ENCODE results near the gene PANX2. TPM values are rescaled to one million over a fixed set of nuclear protein-coding genes. Genes with fewer than 3 reads are reported as not detected.

Gene PANX2
- polyA plus RNA-seq, 4 donors, result 0.76 to 2.2 (median 1.5) TPM

DNA sequence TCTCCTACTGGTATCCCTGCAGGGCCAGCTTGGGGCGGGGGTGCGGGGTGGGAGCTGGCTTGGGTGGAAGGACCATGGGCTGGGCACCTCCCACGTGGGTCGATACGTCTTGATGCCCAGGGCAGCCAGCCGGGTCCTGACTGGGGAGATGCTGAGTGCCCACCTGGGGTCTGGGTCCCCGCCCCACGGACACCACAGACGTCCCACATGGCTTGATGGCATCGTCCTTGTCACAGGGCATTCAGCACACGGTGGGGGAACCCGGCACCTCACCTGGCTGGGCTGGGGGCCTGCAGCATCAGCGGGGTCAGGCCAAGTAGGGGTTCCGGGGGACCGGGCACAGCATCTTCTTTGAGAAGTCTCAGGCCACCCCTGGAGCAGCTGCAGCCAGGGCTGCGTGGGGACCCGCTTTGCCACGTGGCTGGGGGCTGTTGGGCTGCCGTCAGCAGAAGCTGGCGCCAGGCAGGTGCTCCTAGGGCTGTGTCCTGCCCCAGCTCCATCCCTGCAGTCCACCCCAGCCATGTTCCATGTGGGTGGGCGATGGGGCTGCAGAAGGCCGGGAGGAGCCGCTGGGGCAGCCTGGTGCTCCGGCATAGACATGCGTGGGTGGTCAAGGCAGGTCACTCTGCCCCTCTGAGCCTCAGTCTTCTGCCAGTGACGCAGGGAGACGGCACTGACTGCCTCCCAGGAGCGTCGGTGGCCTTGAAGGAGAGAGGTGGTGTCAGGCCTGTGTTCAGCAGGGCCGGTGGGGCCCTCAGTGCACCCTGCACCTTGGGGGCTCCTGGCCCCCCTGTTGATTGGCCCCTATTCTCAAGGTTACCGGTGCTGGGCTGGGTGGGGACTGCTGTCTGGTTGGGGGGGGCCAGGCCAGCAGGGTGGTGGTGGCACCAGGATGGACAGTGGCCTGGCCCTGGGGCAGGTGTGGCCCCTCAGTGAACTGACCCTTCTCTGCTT, 38.7 kb downstream of the PANX2 start:
- DNase-seq (ENCODE audit: low read depth in 4 of 4, low spot score in 3 of 4), result no peak

DNA sequence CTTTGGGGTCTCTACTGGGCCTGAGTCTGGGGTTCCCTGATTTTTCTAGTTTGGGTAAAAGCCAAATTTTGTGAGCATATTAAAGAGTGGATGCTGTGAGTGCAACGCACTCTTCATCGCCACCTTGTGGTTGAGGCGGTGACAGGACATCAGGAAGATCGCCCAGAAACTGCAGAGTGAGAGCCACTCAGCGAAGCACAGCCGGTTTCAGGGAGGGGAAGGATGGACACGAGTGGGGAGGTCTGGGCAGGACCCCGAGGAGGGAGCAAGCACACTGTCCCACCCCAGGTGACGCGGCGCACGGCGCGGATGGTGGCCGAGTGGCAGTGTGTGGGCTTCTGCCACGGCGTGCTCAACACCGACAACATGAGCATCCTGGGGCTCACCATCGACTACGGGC, 39.4 kb downstream of the PANX2 start:
- DNase-seq (ENCODE audit: low read depth in 4 of 4, low spot score in 3 of 4), result no peak

DNA sequence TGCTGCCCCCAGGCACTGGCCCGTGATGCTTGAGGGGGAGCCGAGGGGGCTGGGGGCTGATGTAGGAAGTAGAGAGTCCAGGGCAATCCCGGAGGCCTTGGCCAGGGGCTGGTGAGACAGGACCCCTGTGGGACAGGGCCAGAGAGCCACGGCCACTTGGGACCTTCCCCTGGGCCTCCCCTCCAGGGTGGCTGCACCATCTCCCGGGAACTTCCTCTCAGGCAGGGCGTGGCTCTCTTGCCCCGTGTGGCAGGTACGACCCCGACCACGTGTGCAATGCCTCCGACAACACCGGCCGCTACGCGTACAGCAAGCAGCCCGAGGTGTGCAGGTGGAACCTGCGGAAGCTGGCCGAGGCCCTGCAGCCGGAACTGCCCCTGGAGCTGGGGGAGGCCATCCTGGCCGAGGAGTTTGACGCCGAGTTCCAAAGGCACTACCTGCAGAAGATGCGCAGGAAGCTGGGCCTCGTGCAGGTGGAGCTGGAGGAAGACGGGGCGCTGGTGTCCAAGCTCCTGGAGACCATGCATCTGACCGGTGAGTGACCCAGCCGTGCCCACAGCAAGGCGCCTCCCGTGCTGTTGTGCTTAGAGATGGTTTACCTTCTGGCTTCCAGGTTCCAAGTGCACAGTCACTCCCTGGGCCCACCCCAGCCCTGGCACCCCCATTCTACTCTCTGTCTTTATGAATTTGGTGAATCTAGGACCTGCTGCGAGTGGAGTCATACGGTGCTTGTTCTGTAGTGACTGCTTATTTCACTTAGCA, 40.0 kb downstream of the PANX2 start:
- DNase-seq (ENCODE audit: low read depth in 4 of 4, low spot score in 3 of 4), result no peak

DNA sequence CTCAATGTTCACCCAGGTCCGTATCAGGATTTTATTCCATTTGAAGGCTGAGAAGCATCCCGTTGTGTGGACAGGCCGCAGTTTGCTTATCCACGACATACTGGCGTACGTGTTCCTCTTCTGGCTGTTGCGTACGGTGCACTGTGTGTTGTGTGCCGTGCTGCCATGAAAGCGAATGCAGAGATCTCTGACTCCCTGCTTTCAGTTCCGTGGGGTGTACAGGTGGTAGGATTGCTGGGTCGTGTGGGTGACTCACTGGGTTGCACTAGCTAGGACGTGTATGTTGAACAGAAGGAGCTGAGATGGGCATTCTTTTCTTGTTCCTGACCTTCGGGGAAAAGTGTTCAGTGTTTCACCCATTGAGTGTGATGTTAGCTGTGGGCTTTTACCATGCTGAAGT, 40.6 kb downstream of the PANX2 start:
- DNase-seq (ENCODE audit: low read depth in 4 of 4, low spot score in 3 of 4), result no peak

DNA sequence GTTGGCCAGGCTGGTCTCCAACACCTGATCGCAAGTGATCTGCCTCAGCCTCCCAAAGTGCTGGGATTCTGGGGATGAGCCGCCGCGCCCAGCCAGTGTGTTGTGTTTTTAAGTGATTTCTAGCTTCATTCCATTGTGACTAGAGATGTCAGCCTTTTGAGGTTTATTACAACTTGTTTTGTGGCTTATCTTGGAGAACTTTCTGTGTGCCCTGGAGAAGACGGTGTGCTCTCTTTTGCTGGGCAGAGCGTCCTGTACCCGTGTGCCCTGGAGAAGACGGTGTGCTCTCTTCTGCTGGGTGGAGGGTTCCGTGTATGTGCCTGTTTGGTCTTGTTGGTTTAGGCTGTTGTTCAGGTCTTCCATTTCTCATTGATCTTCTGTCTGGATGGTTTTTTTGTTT, 42.7 kb downstream of the PANX2 start:
- no peak for DNase-seq (ENCODE audit: low read depth in 4 of 4, low spot score in 3 of 4)

DNA sequence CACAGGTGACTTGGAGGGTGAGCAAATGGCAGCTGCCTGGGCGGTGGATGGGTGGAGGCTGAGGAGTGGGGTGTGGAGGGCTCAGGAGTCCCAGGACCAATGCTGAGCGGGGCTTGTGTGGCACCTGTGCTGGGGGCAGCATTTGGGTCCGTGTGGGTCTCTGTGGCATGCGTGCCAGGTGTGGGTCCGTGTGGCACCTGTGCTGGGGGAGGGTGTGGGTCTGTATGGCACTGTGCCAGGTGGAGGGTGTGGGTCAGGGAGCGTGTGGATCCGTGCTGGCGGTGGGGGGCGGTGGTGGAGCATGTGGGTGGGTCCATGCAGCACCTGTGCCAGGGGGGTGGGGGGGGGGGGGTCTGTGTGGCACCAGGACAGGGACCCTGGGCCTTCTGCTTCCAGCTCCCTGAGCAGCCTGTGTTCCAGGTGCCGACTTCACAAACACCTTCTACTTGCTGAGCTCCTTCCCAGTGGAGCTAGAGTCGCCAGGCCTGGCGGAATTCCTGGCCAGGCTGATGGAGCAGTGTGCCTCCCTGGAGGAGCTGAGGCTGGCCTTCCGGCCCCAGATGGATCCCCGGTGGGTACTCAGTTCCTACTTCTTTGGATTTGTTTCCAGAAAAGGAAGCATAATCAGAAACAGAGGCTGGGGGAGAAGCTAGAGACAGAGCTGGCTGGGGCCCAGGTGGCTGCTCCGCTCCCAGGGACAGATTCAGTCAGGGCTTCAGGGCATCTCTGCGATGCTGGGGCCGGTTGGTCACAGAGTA, 44.9 kb downstream of the PANX2 start:
- DNase-seq (ENCODE audit: low read depth in 4 of 4, low spot score in 3 of 4), result no peak

DNA sequence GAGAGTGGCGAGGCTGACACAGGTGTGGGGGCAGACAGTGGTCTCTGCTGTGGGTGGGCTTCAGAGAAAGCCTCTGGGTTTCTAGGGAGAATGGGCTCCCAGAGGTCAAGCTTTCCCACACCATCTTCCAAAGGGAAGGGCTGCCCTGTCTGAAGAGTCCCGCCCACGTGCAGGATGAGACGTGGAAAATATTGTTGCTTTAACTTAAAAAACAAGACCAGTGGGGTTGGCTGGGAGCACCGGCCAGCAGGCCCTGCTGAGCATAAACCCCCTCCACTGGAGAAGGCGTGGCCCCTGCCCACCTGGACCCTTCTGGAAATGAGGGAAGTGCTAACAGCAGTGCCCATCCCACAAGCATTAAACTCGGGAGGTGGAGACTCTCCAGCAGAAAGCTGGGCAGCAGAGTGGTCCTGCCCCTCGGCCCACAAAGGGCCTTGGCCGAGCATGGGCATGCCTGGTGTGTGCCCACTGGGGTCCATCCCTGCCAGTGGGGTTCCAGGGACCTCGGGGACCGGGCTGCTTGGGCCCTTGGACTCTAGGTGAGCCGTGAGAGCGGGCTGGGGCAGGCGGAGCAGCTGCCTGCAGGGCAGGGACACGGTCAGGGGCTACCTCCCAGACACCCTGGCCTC, 45.6 kb downstream of the PANX2 start:
- DNase-seq (ENCODE audit: low read depth in 4 of 4, low spot score in 3 of 4), result no peak

DNA sequence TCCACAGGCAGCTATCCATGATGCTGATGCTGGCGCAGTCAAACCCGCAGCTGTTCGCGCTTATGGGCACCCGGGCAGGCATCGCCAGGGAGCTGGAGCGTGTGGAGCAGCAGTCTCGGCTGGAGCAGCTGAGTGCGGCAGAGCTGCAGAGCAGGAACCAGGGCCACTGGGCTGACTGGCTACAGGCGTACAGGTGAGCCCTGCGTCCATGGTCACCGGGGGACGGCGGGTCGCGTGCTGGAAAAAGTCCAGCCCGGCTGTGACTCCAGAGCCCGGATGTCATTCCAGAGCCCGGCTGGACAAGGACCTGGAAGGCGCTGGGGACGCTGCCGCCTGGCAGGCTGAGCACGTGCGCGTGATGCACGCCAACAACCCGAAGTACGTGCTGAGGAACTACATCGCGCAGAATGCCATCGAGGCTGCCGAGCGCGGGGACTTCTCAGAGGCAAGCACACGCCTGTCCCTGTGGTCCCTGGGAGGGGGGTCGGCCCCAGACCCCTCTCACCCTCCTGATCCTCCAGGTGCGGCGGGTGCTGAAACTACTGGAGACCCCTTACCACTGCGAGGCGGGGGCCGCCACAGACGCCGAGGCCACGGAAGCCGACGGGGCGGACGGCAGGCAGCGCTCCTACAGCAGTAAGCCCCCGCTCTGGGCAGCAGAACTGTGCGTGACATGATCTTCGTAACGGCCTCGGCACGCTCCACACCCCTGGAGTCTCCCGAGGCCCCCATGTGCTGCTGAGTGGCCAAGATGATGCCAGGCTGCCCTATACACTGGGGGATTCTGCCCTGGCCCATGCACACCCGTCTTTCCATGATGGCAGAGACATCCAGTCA, 46.4 kb downstream of the PANX2 start:
- no peak for DNase-seq (ENCODE audit: low read depth in 4 of 4, low spot score in 3 of 4)

DNA sequence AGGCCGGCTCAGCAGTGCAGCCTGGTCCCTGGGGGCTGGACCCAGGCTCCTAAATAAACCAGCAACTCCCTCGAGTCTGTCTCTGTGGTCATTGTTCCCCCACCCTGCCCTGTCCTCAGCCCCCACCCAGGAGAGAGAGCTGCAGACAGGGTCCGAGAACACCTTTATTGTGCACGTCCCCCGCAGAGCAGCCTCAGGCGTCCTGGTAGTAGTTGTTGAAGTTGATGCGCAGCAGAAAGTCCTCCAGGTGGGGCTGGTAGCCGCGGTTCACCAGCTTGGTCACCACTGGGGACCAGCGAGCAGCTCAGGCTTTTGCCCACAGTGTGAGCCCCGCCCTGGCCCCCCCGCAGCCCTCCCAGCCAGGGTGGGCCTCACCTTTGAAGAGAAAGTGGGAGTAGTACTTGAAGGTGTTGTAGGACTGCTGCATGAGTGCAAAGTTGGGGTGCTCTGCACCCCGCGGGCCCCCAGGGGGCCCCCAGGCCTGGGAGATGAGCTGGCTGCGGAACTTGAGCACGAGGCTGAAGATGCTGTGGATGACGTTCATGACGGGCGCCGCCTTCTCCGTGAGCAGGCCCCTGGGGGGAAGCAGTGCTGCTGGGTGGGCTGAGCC, 47.1 kb downstream of the PANX2 start:
- DNase-seq (ENCODE audit: low read depth in 4 of 4, low spot score in 3 of 4), result no peak

DNA sequence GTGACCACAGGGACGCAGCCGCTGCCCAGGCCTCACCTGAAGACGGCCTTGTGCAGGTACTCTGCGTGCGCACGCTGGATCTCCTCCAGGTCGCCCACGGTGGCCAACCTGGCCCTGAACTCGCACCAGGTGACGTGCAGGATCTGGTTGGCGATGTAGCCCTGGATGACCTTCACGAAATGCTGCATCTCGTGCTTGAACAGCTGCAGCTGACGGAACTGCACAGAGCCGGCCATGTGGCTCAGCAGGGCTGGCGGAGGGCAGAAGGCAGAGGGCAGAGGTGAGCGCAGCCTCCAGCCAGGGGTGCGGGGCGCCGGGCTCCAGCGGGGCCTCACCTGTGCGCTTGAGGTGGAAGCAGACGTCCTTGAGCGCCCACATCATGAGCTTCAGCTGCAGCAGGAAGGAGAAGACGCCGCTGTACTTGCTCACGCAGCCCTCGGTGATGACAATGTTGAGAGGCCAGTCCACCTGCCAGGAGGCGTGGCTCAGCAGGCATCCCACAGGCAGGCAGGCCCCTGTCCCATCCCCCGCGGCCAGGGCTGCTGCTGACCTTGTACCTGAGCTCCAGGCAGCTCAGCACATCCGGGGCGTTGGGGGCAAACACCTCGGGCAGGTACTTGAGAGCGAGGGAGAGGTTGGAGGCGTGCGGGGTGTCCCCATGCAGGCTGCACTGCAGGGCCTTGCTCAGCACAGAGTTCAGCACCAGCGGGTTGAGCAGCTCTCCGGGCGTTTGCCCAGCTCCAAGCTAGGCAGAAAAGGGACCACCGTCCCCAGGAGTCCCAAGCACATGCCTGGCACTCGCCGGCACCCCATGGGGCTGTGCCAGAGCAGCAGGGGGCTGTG, 47.8 kb downstream of the PANX2 start:
- no peak for DNase-seq (ENCODE audit: low read depth in 4 of 4, low spot score in 3 of 4)

DNA sequence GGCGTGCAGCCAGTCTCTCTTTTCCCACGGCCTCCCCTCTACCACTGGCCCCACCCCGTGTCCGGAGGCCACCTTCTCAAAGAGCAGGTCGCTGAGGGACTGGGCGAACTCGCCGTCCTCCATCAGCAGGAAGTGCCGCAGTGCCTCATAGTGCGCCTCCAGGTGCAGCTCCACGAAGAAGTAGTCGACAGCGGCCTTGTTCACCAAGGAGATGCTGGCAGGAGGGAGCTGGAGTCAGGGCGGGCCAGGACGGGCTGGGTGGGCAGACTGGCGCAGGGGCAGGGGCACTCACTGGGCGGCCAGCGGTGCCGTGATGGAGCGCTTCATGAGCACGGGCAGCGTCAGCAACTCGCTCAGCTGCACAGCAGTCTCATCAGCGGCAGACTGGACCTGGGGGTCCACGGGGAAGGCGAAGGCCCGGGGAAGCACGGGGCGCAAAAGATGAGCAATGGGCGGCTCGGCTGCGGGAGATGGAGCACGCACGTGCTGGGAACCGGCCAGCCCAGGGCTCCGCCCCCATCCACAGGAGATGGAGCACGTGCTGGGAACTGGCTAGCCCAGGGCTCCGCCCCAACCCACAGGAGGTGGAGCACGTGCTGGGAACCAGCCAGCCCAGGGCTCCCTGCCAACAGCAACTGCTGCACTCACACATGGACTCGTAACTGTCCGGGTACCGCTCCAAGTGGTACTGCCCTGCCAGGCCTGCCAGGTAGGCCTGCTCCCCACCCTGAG, 48.6 kb downstream of the PANX2 start:
- no peak for DNase-seq (ENCODE audit: low read depth in 4 of 4, low spot score in 3 of 4)

DNA sequence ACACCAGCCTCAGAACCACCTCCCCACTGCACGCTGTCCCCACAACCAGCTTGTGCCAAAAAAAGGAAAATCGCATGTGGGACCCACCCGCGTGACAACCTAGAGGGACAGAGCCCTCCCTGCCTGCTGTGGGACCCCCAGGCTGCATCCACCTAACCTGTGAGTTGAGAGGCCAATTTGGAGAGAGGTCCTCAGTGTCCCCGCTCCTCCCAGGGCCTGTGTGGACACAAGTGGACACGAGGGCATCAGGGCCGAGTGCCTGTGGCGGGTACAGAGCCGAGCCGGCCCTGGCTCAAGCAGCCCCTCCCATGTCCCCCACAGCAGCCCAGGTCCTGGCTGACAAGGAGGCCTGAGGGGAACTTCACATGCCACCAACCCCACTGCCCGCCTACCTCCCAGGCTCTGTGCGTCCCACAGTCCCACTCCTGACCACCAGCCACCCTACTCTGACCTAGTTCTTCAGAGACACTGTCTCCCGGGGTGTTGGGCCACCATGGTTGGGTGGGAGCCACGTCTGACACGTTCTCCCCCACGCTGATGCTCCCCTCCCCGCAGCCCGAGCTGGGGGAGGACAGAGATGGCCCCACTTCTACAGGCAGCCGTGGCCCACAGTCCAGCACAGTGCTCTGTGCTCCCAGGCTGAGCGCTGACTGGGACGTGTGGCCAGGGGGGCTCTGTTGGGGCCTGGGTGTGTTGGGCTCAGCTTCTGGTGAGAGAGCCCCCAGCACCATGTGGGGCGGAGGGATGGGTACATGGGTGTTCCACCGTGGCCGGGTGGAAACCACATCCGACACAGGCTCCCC, 49.5 kb downstream of the PANX2 start:
- no peak for DNase-seq (ENCODE audit: low read depth in 4 of 4, low spot score in 3 of 4)

DNA sequence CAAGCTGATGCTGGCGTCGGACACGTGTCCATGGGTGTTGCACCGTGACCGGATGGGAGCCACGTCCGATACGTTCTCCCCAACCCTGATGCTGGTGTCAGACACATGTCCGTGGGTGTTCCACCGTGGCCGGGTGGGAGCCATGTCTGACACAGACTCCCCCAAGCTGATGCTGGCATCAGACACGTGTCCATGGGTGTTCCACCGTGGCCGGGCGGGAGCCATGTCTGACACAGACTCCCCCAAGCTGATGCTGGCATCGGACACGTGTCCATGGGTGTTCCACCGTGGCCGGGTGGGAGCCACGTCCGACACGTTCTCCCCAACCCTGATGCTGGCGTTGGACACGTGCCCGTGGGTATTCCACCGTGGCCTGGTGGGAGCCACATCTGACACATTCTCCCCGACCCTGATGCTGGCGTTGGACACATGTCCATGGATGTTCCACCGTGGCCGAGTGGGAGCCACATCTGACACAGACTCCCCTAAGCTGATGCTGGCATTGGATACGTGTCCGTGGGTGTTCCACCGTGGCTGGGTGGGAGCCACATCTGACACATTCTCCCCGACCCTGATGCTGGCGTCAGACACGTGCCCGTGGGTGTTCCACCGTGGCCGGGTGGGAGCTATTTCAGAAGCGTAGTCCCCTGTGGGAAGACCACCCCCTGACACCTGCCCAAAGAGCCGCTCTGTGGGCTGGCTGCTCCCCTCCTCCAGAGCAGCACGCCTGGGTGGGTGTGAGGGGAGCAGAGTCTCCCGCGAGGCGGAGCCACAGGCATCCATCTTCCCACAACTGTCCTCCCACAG, 50.3 kb downstream of the PANX2 start:
- no peak for DNase-seq (ENCODE audit: low read depth in 4 of 4, low spot score in 3 of 4)

DNA sequence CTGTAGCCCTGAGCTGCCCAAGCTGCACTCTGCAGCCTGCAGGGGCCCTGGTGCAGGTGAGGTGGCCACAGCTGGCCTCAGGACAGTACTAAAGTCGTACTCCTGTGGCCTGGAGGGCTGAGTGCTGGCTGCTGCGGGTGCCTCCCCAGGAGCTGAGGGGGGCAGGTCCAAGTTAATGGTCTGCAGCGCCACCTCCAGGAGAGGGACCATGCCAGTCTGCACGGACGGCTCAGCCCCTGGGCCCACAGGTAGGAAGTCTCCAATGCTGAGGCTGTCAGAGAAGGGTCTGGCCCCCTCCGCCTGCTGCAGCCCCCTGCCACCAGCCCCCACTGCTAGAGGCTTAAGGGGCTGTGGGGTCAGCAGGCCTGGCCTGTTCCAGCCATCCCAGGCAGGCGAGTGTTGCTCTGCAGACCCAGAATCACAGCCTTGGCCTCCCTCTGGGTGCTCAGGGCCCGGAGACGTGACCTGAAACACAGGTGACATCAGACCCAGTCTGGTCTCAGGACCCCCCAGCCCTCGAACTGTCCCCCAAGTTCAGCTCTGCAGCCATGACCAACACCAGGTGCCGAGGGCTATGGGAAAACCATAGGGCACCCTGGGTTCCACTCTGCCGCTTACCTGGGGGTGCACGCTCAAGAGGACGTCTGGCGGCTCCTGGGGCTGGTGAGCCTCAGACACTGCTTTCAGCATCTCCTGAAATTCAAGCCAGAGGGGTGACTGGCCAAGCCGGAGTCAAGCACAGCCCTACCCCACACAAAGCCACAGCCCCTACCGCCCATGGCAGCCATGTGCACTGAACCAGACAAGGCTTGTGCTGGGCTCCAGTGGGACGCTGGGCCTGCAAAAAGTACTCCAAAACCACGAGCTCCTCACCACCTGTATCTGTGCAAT, 51.1 kb downstream of the PANX2 start:
- no peak for DNase-seq (ENCODE audit: low read depth in 4 of 4, low spot score in 3 of 4)

DNA sequence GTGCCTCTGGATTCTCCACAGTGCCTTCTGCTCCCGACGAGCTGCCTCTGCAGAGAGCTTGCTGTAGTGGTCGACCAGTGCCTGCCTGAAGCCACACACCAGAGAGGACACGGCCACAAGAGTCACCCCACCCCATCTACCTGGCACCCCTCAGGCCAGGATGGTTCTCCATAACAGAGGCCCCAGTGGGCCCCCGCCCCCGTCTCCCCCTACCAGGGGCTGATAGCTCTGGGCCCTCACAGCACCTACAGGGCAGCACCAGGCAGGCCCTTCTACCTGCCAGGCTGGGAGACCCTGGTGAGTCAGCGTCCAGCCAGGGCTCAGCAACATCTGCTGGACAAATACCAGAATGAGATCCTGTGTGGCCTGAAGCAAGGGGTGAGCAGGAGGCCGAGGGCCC, 52.0 kb downstream of the PANX2 start:
- DNase-seq (ENCODE audit: low read depth in 4 of 4, low spot score in 3 of 4), result no peak
